GM12878 (cell line): ENCODE measurements around the gene FAF1. TPM values are rescaled to one million over a fixed set of nuclear protein-coding genes. Genes with fewer than 3 reads are reported as not detected.

Source experiments
- ATAC-seq: fragments of 200-7000 bp; cut with Tn5 transposase; 3 replicates; pipeline ENCODE4 v1.9.1; 2020; ENCODE audit warnings: mild to moderate bottlenecking, moderate library complexity
- BruUV-seq: library from RNA; stranded (reverse); fragments of 400-500 nt; replicated peaks from 2 replicates; lab custom pipeline; 2021; lab: Mats Ljungman, UMichigan
- CTCF ChIA-PET: fragments of 300-600 bp; sonication (Branson Sonifier 250); formaldehyde crosslinking; extraction: SDS; loops from one replicate; lab custom pipeline; 2021; ENCODE audit warnings: inconsistent platforms; lab: Yijun Ruan, JAX
- POLR2A ChIA-PET: fragments of 350-600 bp; formaldehyde crosslinking; extraction: SDS; loops from one replicate; lab custom pipeline; 2021; ENCODE audit warnings: inconsistent platforms; lab: Charles Lee
- RAD21 ChIA-PET: fragments of 300-600 bp; sonication (Branson Sonifier 250); formaldehyde crosslinking; loops from one replicate; lab custom pipeline; 2023; ENCODE audit warnings: antibody characterized with exemption; ENCODE audit not compliant: unreplicated experiment; lab: Charles Lee
- SMC1A ChIA-PET: fragments of 300-600 bp; sonication (Branson Sonifier 250); formaldehyde crosslinking; loops from one replicate; lab custom pipeline; 2023; ENCODE audit not compliant: unreplicated experiment, uncharacterized antibody; lab: Charles Lee
- DNase-seq: peaks from one replicate; pipeline ENCODE4 v3.0.0-alpha.2; 2011; ENCODE audit warnings: low read depth, low spot score
- FAIRE-seq: peaks from 3 replicates; lab custom pipeline; 2011; peaks lifted over from hg19 to GRCh38; lab: Jason Lieb, UNC
- H2AFZ ChIP-seq: 2 replicates; pipeline ENCODE4 v1.6.0; 2011; ENCODE audit warnings: low read depth, low read length, control low read depth; ENCODE audit not compliant: control insufficient read depth
- H3K27ac ChIP-seq: 2 replicates; pipeline ENCODE4 v1.5.1; 2011; ENCODE audit warnings: control low read depth; ENCODE audit not compliant: control insufficient read depth, insufficient read depth
- H3K27me3 ChIP-seq, 2 experiments: replicated peaks in 1 of 2; 2 replicates each; pipeline versions ENCODE4 v1.6.0 to v1.6.1; 2011; ENCODE audit warnings: low read length in 1 of 2; ENCODE audit not compliant: control insufficient read depth in 2 of 2, insufficient read depth in 2 of 2
- H3K36me3 ChIP-seq, 2 experiments: 2 replicates each; pipeline ENCODE4 v1.5.1; 2011; ENCODE audit warnings: low read length in 1 of 2; ENCODE audit not compliant: control insufficient read depth in 2 of 2, insufficient read depth in 2 of 2
- H3K4me1 ChIP-seq: 2 replicates; pipeline ENCODE4 v1.6.1; 2011; ENCODE audit warnings: mild to moderate bottlenecking, low read length, moderate library complexity, mixed read lengths; ENCODE audit not compliant: control insufficient read depth, insufficient read depth
- H3K4me2 ChIP-seq: 2 replicates; pipeline ENCODE4 v1.6.0; 2011; ENCODE audit warnings: control low read depth; ENCODE audit not compliant: control insufficient read depth, insufficient read depth
- H3K4me3 ChIP-seq: fragments of 200-600 bp; sonication (generic); 2 replicates; pipeline ENCODE4 v1.5.1; 2016
- H3K79me2 ChIP-seq: 2 replicates; pipeline ENCODE4 v1.6.0; 2011; ENCODE audit warnings: low read length; ENCODE audit not compliant: control insufficient read depth, insufficient read depth
- H3K9ac ChIP-seq: 2 replicates; pipeline ENCODE4 v1.8.0; 2011; ENCODE audit warnings: low read length, control low read depth, mixed read lengths; ENCODE audit not compliant: control insufficient read depth, insufficient read depth
- H3K9me3 ChIP-seq: replicated peaks from 3 replicates; pipeline ENCODE4 v1.5.1; 2011; ENCODE audit warnings: mild to moderate bottlenecking, low read length; ENCODE audit not compliant: control insufficient read depth, insufficient read depth
- H4K20me1 ChIP-seq: 2 replicates; pipeline ENCODE4 v1.6.0; 2011; ENCODE audit not compliant: control insufficient read depth, insufficient read depth
- CREM ChIP-seq: IDR thresholded peaks from 2 replicates; pipeline ENCODE4 v1.6.1; 2014; ENCODE audit warnings: antibody characterized with exemption, low read depth
- HDAC6 ChIP-seq: fragments of 200-600 bp; sonication (generic); IDR thresholded peaks from one replicate; pipeline ENCODE4 v1.8.0; 2017; ENCODE audit warnings: antibody characterized with exemption; ENCODE audit not compliant: unreplicated experiment
- NR2C1 ChIP-seq: fragments of 450-650 bp; IDR thresholded peaks from 2 replicates; pipeline ENCODE4 v1.6.1; 2017; ENCODE audit warnings: antibody characterized with exemption, mild to moderate bottlenecking, moderate library complexity
- PAX5 ChIP-seq: IDR thresholded peaks from 2 replicates; pipeline ENCODE4 v1.6.1; 2011; ENCODE audit warnings: low read depth, low read length, borderline replicate concordance
- RUNX3 ChIP-seq: IDR thresholded peaks from 2 replicates; pipeline ENCODE4 v1.6.1; 2012; ENCODE audit warnings: low read length, inconsistent platforms
- WGBS: methylation state at CpG from one replicate; pipeline ENCODE4 v1.1.6; 2016; ENCODE audit warnings: low lambda C conversion rate; ENCODE audit not compliant: insufficient replicate concordance, insufficient coverage; ENCODE audit errors: missing lambda C conversion rate; 5-methylcytosine and 5-hydroxymethylcytosine counted together
- in situ Hi-C: fragments of 300-500 bp; cut with MboI; formaldehyde crosslinking; loops from 9 replicates; pipeline ENCODE4 v1.14.3; 2018; ENCODE audit warnings: mixed read lengths
- intact Hi-C: fragments of 100-400 bp; cut with micrococcal nuclease; formaldehyde crosslinking; loops from one replicate; pipeline ENCODE4 v1.14.2; 2022; ENCODE audit not compliant: unreplicated experiment
- polyA plus RNA-seq, 11 experiments: library from polyadenylated mRNA; depleted of rRNA in 4 of 11; unstranded in 6 of 11; stranded (reverse) in 5 of 11; fragments of >200 nt; fragmentation: Nextera tagmentation in 4 of 11; fragmentation: Illumina TruSeq in 1 of 11; extraction: Ambion mirVana in 4 of 11; extraction: Trizol in 1 of 11; gene quantifications; 1 replicate in 1 of 11; 2 replicates in 10 of 11; pipeline versions ENCODE4 v1.2.1 to v1.2.3, GENCODE V29; 2011 to 2016; ENCODE audit warnings: inconsistent platforms in 2 of 11, missing spikeins in 2 of 11, low read depth in 1 of 11
- total RNA-seq, 4 experiments: library from RNA; depleted of rRNA in 3 of 4; stranded (reverse); fragments of >200 nt in 3 of 4; fragmentation: Illumina TruSeq in 1 of 4; extraction: Trizol in 1 of 4; gene quantifications; 2 replicates each; pipeline versions ENCODE4 v1.2.1 to v1.2.3, GENCODE V29; 2013 to 2021
- TF ChIP-seq, protein P1 (sequence below): fragments of 450-650 bp; IDR thresholded peaks from 2 replicates; pipeline ENCODE4 v1.6.1; 2017; ENCODE audit warnings: mild to moderate bottlenecking, low read depth, inconsistent platforms; ENCODE audit not compliant: poor library complexity, severe bottlenecking

FAF1 gene
- total and polyA plus RNA-seq, 10 of the 15 experiments (the other 5 are each of a cell fraction or from before 2014, with no cell fraction given), result 8.6 to 54.5 (median 23.7) TPM

DNA sequence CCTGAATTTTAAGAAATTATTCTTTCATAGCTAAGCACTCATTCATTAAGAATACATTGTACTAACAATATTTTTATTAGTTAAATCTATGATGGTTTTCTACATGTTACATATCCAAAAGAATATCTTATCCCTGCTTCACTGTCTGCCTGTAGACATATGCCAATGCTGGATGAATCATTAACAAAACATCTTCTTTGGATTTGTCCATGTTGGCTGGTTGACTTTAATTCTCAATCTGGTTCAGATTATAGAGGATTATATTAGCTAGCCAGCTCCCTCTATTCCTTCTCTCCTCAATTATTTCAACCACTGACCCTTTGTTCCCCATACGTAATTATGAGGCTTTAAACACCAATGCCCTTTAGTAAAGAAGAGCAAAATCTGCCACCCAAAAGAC lies 398.0 kb downstream of the FAF1 start:
- no peaks in the 10 kb centered on the region for H3K27me3 ChIP-seq
- FAIRE-seq (no peak), DNase-seq (no peak), ATAC-seq (no peak)
- no peaks in the 10 kb centered on the region for H3K4me1 ChIP-seq
- H2AFZ ChIP-seq, result no peak overlapping the region
- no peak overlapping the region for H3K27ac ChIP-seq
- TF ChIP-seq RUNX3, result no peak
- H3K9ac ChIP-seq, result no peak overlapping the region
- no TSS peak for BruUV-seq
- H3K4me3 ChIP-seq, result no peak overlapping the region
- CTCF ChIA-PET, result interaction anchor here (1.3 kb wide), 1 partner anchor 9 kb away, joined by 4 read pairs; no protein-coding TSS in a partner anchor
- no peaks in the 10 kb centered on the region for H3K9me3 ChIP-seq
- no peak overlapping the region for H3K4me2 ChIP-seq
- intact Hi-C loops (no loop called here), in situ Hi-C loops (no loop called here)
- RAD21 ChIA-PET, result interaction anchor here (0.6 kb wide), 1 partner anchor 35 kb away, joined by 3 read pairs; no protein-coding TSS in a partner anchor
- H3K36me3 ChIP-seq, result peaks cover 0 to 3% of the 10 kb centered on the region in 2 experiments; a peak in 3 of 4 replicates
- SMC1A ChIA-PET, result interaction anchor here (0.9 kb wide), 1 partner anchor 9 kb away, joined by 3 read pairs; no protein-coding TSS in a partner anchor
- POLR2A ChIA-PET, result no interaction called here
- no peaks in the 10 kb centered on the region for H3K79me2 ChIP-seq
- WGBS, result 100% methylated on average over 1 of the region's 1 CpG
- H4K20me1 ChIP-seq, result no peaks in the 10 kb centered on the region

DNA sequence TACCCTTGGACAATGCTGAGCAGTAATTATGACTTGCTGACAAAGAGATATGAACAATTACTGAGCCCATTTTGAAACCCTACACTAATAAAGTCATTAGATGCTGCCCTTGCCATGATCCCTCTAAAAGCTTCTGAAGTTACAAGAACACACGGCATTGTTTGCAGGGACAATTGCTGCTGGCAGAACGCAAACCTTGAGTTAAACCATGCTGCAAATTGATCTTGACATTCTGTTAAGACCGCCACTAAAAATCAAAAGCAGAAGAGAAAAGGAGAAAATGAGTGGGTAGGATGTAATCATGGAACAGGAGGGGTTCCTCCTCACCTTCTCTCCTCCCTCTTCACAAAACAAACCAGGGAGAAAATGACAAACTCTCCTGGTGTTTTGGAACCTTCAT lies 400.6 kb downstream of the FAF1 start:
- no peaks in the 10 kb centered on the region for H3K79me2 ChIP-seq
- ATAC-seq (no peak), FAIRE-seq (no peak), DNase-seq (no peak)
- CTCF ChIA-PET, result no interaction called here
- H3K36me3 ChIP-seq, result no peaks in the 10 kb centered on the region; a peak in 3 of 4 replicates
- POLR2A ChIA-PET, result no interaction called here
- no peak overlapping the region for H3K4me3 ChIP-seq
- no peak overlapping the region for H3K27ac ChIP-seq
- no peak overlapping the region for H2AFZ ChIP-seq
- no peaks in the 10 kb centered on the region for H3K27me3 ChIP-seq
- intact Hi-C loops, result no loop called here
- in situ Hi-C loops, result no loop called here
- no peaks in the 10 kb centered on the region for H3K9me3 ChIP-seq
- BruUV-seq, result no TSS peak
- no peaks in the 10 kb centered on the region for H3K4me1 ChIP-seq
- SMC1A ChIA-PET, result no interaction called here
- H4K20me1 ChIP-seq, result no peaks in the 10 kb centered on the region
- WGBS, result 98% methylated on average over 3 of the region's 3 CpGs
- no peak overlapping the region for H3K4me2 ChIP-seq
- no peak overlapping the region for H3K9ac ChIP-seq
- TF ChIP-seq HDAC6, result no peak
- no peak for TF ChIP-seq CREM
- TF ChIP-seq PAX5, result no peak
- TF ChIP-seq, protein P1, sequence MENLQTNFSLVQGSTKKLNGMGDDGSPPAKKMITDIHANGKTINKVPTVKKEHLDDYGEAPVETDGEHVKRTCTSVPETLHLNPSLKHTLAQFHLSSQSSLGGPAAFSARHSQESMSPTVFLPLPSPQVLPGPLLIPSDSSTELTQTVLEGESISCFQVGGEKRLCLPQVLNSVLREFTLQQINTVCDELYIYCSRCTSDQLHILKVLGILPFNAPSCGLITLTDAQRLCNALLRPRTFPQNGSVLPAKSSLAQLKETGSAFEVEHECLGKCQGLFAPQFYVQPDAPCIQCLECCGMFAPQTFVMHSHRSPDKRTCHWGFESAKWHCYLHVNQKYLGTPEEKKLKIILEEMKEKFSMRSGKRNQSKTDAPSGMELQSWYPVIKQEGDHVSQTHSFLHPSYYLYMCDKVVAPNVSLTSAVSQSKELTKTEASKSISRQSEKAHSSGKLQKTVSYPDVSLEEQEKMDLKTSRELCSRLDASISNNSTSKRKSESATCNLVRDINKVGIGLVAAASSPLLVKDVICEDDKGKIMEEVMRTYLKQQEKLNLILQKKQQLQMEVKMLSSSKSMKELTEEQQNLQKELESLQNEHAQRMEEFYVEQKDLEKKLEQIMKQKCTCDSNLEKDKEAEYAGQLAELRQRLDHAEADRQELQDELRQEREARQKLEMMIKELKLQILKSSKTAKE, result no peak
- TF ChIP-seq NR2C1, result no peak
- RAD21 ChIA-PET, result interaction anchor here (0.7 kb wide), 1 partner anchor 10 kb away, joined by 3 read pairs; no protein-coding TSS in a partner anchor
